Measurements from ENCODE around the gene UPF2.

GRCh38 chr10:11891776-11892486, 150.7 kb downstream of the UPF2 start:
- no peak for TF ChIP-seq CTCF (IDR thresholded peaks at IDR 0.05 in 2 of 3, conservative IDR thresholded peaks at IDR 0.05 in 1 of 3; ENCODE audit: control insufficient read depth in 2 of 3, extremely low read depth in 1 of 3, insufficient read depth in 1 of 3, low read depth in 3 of 3, low read length in 3 of 3)
- no peak for TF ChIP-seq POLR2AphosphoS5 (IDR thresholded peaks at IDR 0.05; ENCODE audit: low read length)
- no peak for TF ChIP-seq YY1 (IDR thresholded peaks at IDR 0.05; ENCODE audit: low read depth, low read length)
- TF ChIP-seq REST (IDR thresholded peaks at IDR 0.05; ENCODE audit: low read depth, low read length) = no peak
- TF ChIP-seq CBX5 (IDR thresholded peaks at IDR 0.05; ENCODE audit: low read depth) = no peak
- TF ChIP-seq FOS (IDR thresholded peaks at IDR 0.05; ENCODE audit: borderline replicate concordance, extremely low read depth, insufficient read length) = no peak
- no peak for TF ChIP-seq IRF4 (IDR thresholded peaks at IDR 0.05; ENCODE audit: low read depth, low read length)
- no peak for TF ChIP-seq ESRRA (IDR thresholded peaks at IDR 0.05; ENCODE audit: low read length)
- no peak for TF ChIP-seq EGR1 (IDR thresholded peaks at IDR 0.05; ENCODE audit: borderline replicate concordance in 1 of 2, low read depth in 2 of 2, low read length in 2 of 2)
- no peak for TF ChIP-seq ZBTB11 (CRISPR knock-in tag; IDR thresholded peaks at IDR 0.05)
- TF ChIP-seq USF2 (IDR thresholded peaks at IDR 0.05; ENCODE audit: borderline replicate concordance, low read depth, low read length) = no peak
- no peak for TF ChIP-seq PML (IDR thresholded peaks at IDR 0.05; ENCODE audit: low read length)
- no peak for TF ChIP-seq RFX5 (IDR thresholded peaks at IDR 0.05; ENCODE audit: low read depth, low read length)
- TF ChIP-seq FOXM1 (IDR thresholded peaks at IDR 0.05; ENCODE audit: low read depth, low read length) = no peak

All from GM12878 (cell line).